Measurements from ENCODE around the gene CYP8B1.

Gene CYP8B1

DNA sequence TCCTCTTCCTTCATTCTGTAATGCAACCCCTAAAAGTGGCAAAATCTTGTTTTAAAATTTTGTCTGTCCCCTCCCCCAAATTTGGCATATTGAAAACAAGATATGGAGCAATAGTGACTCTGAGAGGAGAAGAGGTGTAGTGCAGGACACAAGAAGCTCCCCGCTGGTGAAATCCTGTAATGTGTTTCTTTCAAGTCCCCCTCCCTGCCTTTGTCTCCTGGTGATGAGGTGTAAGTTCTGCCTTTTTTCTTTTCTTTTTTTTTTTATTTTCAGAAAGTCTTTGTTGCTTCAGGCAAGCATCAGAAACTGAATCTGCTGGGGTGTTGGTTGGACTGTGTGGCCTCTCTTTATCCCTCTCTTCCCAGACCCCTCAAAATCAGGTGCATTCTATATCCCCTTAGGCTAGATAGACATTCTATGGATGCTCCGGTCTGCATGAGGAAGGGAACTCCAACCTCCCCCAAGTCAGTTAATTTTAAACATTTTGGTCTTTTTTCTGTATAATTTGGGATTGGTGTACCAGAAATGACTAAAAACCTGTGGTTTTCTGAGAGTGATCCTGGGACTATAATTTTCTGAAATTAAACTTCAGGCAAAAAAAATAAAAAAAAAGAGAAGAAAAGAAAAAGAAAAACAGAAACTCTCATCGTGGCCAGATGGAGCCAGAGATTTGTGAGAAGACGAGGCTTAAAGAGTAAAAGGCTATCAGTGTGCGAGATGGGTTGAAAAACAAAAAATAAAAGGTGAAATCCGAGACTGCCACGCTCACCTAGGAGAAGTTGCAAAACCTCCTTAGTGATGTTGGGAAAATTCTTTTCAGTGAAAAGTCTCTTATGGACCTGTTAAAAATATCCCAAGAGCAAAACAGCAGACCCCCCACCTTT is 45.0 kb downstream of the CYP8B1 start:
- H3K27ac ChIP-seq = peak overlapping the region in 1 of 2 donors; percentile 19
- no peak overlapping the region for H3K4me3 ChIP-seq
- TF ChIP-seq, protein P1, sequence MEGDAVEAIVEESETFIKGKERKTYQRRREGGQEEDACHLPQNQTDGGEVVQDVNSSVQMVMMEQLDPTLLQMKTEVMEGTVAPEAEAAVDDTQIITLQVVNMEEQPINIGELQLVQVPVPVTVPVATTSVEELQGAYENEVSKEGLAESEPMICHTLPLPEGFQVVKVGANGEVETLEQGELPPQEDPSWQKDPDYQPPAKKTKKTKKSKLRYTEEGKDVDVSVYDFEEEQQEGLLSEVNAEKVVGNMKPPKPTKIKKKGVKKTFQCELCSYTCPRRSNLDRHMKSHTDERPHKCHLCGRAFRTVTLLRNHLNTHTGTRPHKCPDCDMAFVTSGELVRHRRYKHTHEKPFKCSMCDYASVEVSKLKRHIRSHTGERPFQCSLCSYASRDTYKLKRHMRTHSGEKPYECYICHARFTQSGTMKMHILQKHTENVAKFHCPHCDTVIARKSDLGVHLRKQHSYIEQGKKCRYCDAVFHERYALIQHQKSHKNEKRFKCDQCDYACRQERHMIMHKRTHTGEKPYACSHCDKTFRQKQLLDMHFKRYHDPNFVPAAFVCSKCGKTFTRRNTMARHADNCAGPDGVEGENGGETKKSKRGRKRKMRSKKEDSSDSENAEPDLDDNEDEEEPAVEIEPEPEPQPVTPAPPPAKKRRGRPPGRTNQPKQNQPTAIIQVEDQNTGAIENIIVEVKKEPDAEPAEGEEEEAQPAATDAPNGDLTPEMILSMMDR (IDR thresholded peaks at IDR 0.05) = peak; percentile 33 to 38
- no peaks in the 10 kb centered on the region for H3K27me3 ChIP-seq
- peaks cover 0 to 10% (median 2%) of the 10 kb centered on the region in 4 donors for H3K4me1 ChIP-seq
- no peaks in the 10 kb centered on the region for H3K9me3 ChIP-seq
- H3K36me3 ChIP-seq = no peaks in the 10 kb centered on the region
- DNase-seq = no peak
- intact Hi-C loops (cut with DNase I; ENCODE audit: low total_unique reads) = loop anchor here (5.0 kb wide), 2 partner anchors 48 to 52 kb away; no protein-coding TSS in a partner anchor

DNA sequence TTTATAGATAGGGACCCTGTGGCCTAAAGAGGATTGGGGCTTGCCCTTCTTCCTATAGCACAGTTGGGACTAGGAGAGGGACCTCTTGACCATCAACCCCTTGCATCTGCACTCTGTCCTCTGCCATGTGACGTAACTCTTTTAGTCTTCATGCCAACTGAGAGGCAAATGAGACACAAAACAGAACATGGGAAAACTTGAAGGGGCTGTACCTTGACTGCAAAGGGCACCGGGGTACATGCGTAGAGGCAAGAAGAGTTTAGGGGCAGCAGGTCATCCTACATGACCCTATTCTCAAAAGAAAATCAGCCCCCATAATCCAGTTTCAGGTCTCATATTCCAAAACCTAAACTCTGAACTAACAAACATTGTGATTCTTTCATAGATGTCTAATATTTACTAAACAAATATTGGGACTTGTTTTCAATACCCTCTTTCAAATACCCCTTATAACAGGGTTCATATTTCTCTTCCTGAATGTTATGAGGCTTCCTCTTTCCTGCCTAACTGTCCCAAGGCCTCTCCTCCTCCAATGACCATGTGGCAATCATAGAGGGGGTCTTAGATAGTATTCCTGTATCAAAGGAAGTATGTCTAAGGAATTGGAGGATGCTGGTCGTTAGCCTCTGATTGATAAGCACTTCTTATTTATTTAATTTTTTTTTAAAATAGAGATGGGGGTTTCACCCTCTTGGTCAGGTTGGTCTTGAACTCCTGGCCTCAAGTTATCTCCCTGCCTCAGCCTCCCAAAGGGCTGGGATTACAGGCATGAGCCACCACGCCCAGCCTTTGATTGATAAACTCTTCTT is 45.8 kb downstream of the CYP8B1 start:
- no peak overlapping the region for H3K27ac ChIP-seq
- H3K27me3 ChIP-seq = no peaks in the 10 kb centered on the region
- peaks cover 0 to 10% (median 2%) of the 10 kb centered on the region in 4 donors for H3K4me1 ChIP-seq
- no peaks in the 10 kb centered on the region for H3K9me3 ChIP-seq
- intact Hi-C loops (cut with DNase I; ENCODE audit: low total_unique reads) = loop anchor here (5.0 kb wide), 2 partner anchors 48 to 52 kb away; no protein-coding TSS in a partner anchor
- no peaks in the 10 kb centered on the region for H3K36me3 ChIP-seq
- TF ChIP-seq, protein P1 (IDR thresholded peaks at IDR 0.05) = no peak
- H3K4me3 ChIP-seq = no peak overlapping the region
- no peak for DNase-seq

DNA sequence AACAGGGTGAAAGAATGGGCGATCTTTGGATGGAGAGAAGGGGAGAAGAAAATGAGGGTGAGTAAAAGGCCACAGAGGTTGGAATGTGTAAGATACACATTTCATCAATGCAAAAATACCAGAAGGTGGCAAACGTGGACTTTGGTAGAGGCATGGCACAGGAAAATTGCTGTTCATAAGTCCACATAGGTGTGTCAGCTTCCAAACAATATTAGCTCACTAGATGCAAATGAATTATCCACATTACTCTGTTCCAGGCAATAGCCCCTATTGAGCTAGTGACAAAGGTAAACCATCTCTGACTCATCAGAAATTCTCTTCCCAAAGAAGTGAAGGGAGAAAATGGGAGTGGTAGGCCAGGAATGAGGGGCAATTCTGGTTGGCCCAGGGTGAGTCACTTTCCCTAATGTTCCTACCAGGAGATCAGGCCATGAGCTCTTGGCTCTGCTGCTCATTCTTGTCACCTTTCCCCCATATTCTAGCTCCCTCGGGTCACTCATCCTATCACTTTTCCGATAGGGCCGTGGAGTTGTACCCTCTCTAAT is 46.5 kb downstream of the CYP8B1 start:
- Histone ChIP-seq H3K36me3 (no peaks in the 10 kb centered on the region), H3K27ac (no peak overlapping the region), H3K4me1 (peaks cover 0 to 10% (median 2%) of the 10 kb centered on the region in 4 donors), H3K9me3 (no peaks in the 10 kb centered on the region), H3K4me3 (no peak overlapping the region), H3K27me3 (no peaks in the 10 kb centered on the region)
- TF ChIP-seq, protein P1 (IDR thresholded peaks at IDR 0.05) = no peak
- DNase-seq = no peak
- intact Hi-C loops (cut with DNase I; ENCODE audit: low total_unique reads) = no loop called here

DNA sequence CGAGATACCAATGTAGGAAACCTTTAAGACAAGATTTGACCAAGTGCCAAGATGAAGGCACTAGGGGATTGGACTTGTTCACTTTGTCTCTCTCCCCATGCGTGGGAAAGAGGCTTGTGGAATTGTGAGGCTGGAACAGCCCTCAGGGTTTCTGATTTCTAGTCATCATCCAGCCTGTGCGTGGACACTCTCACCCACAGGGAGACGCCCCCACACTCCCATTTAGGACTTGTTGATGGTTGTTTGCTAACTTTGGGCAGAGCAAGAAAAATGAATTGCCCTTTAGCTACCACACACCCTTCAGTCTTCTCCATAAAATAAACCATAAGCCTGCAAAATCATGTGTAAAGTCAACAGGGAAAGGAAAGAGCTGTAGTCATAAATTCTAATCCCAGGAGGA is 48.0 kb downstream of the CYP8B1 start:
- Histone ChIP-seq H3K27me3 (no peaks in the 10 kb centered on the region), H3K27ac (no peak overlapping the region), H3K36me3 (no peaks in the 10 kb centered on the region), H3K9me3 (no peaks in the 10 kb centered on the region), H3K4me3 (no peak overlapping the region), H3K4me1 (peaks cover 0 to 10% (median 2%) of the 10 kb centered on the region in 4 donors)
- DNase-seq = no peak
- intact Hi-C loops (cut with DNase I; ENCODE audit: low total_unique reads) = no loop called here
- TF ChIP-seq, protein P1 (IDR thresholded peaks at IDR 0.05) = no peak

DNA sequence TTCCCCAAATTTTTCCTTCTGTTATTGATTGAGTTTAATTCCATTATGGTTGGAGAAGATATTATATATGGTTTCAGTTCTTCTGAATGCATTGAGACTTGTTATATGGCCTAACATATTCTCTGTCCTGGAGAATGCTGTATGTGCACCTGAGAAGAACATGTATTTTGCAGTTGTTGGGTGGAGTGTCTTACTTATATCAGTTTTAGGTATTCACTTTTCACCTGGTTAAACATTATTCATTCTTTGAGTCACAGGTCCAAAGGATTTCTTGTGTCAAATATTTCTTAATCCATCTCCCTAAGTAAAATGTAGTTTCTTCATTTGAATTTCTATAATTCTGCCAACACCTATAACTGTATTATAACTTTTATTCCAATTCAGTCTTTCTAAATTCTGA is 48.7 kb downstream of the CYP8B1 start:
- TF ChIP-seq, protein P1 (IDR thresholded peaks at IDR 0.05) = no peak
- Histone ChIP-seq H3K27me3 (no peaks in the 10 kb centered on the region), H3K4me3 (no peak overlapping the region), H3K4me1 (peaks cover 0 to 10% (median 2%) of the 10 kb centered on the region in 4 donors), H3K9me3 (no peaks in the 10 kb centered on the region), H3K27ac (no peak overlapping the region), H3K36me3 (no peaks in the 10 kb centered on the region)
- no peak for DNase-seq
- intact Hi-C loops (cut with DNase I; ENCODE audit: low total_unique reads) = no loop called here
